Small intestine (tissue), 7 donors: ENCODE results near the gene LEFTY1. TPM values are rescaled to one million over a fixed set of nuclear protein-coding genes. Genes with fewer than 3 reads are reported as not detected.
A peak's percentile ranks its signal among the peaks of the same experiment; 100 is the strongest.
"Not testable (repeated sequence)": the region's sequence is repeated elsewhere in the genome, so short reads cannot be mapped to it uniquely, and the experiment has no call there.

Source experiments
- DNase-seq, 2 donors: peaks; one replicate each; pipeline versions ENCODE4 v3.0.0 to v3.0.0-alpha.2; 2013
- FAIRE-seq: peaks from 2 replicates; lab custom pipeline; 2012; peaks lifted over from hg19 to GRCh38; lab: Jason Lieb, UNC
- H3K27ac ChIP-seq, 3 donors: one replicate each; pipeline ENCODE4 v1.5.1; 2013; ENCODE audit warnings: low read length in 2 of 3, mild to moderate bottlenecking in 2 of 3, control low read depth in 1 of 3, inconsistent platforms in 1 of 3, low read depth in 1 of 3, moderate library complexity in 1 of 3
- H3K27me3 ChIP-seq, 3 donors: one replicate each; pipeline ENCODE4 v1.6.1; 2013; ENCODE audit warnings: low read length in 3 of 3, inconsistent platforms in 1 of 3; ENCODE audit not compliant: control insufficient read depth in 3 of 3, insufficient read depth in 3 of 3
- H3K36me3 ChIP-seq, 3 donors: one replicate each; pipeline ENCODE4 v1.6.1; 2013; ENCODE audit warnings: low read length in 3 of 3, inconsistent platforms in 1 of 3, low read depth in 1 of 3, mild to moderate bottlenecking in 1 of 3, moderate library complexity in 1 of 3; ENCODE audit not compliant: control insufficient read depth in 3 of 3, insufficient read depth in 2 of 3
- H3K4me1 ChIP-seq, 3 donors: one replicate each; pipeline ENCODE4 v1.6.1; 2013; ENCODE audit warnings: low read length in 2 of 3, inconsistent platforms in 1 of 3, low read depth in 1 of 3, mild to moderate bottlenecking in 1 of 3, moderate library complexity in 1 of 3; ENCODE audit not compliant: control insufficient read depth in 3 of 3, insufficient read depth in 2 of 3
- H3K4me3 ChIP-seq, 3 donors: one replicate each; pipeline ENCODE4 v1.5.1; 2013; ENCODE audit warnings: low read length in 3 of 3, control low read depth in 1 of 3, inconsistent platforms in 1 of 3, low read depth in 1 of 3, mild to moderate bottlenecking in 1 of 3, moderate library complexity in 1 of 3
- H3K9me3 ChIP-seq, 2 donors: one replicate each; pipeline ENCODE4 v1.6.1; 2013; ENCODE audit warnings: low read depth in 1 of 2, low read length in 1 of 2; ENCODE audit not compliant: control insufficient read depth in 2 of 2, insufficient read depth in 1 of 2
- WGBS, 3 donors: extraction: QIAGEN DNeasy Blood & Tissue Kit; methylation state at CpG; one replicate each; pipeline ENCODE4 v1.1.7; 2013; 5-methylcytosine and 5-hydroxymethylcytosine counted together
- polyA plus RNA-seq, 4 donors: library from polyadenylated mRNA; stranded (reverse) in 3 of 4; unstranded in 1 of 4; fragments of 200-250 nt in 3 of 4; fragments of 120-200 nt in 1 of 4; gene quantifications; one replicate each; pipeline versions ENCODE4 v1.2.1 to v1.2.3, GENCODE V29; 2013
- donor health status: healthy with polysubstance abuse.
- donor health status: control.
- donor health status: control.
- donor health status: Bipolar disorder and iron deficiency.
- donor health status: healthy.

LEFTY1 gene
- polyA plus RNA-seq, 4 donors = 0.19 to 0.58 TPM; not detected in 2

DNA sequence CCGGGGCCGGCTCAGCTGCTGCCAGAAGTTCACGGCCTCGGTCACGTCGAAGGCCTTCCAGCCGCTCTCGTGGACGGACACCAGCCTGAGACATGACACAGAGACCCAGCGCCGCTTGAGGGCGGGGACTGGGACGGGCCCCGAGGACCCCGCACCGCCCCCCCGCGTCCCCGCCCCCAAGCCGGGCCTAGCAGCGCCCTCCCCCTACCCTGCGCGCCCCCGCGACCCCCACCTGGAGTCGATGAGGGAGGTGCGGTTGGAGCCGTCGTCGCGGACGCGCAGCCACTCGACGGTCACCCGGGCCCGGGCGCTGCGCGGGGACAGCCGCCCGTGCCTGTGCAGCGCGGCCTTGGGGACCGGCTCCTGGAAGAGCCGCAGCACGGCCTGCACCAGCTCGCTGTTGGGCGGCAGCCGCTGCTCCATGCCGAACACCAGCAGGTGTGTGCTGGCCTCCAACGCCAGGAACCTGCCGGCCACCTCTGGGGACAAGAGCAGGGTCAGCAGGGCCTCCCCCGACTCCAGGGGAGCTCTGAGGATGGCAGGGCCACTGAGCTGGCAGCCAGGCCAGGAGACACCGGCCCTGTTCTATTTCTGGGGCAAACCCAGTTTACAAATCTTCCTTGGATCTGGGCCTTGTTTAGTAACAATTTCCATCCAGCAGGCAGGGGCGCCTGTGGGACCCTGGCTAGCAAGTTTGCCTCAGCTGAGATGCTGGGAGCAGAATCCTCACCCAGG is 1.2 kb downstream of the LEFTY1 start:
- not testable (repeated sequence) for H3K4me3 ChIP-seq, FAIRE-seq, H3K9me3 ChIP-seq, DNase-seq, H3K27me3 ChIP-seq, H3K27ac ChIP-seq, H3K36me3 ChIP-seq
- WGBS, 3 donors = 51 to 85% (median 79%) methylated on average over 2 to 53 of the region's 56 CpGs
- H3K4me1 ChIP-seq = peaks cover 0 to 34% (median 5%) of the 10 kb centered on the region in 3 donors

GRCh38 chr1:225887030-225887314 is 2.0 kb downstream of the LEFTY1 start:
- WGBS, 3 donors = 92% methylated on average over 7 of the region's 7 CpGs
- no peak for FAIRE-seq
- no peaks in the 10 kb centered on the region for H3K9me3 ChIP-seq
- no peak for DNase-seq
- no peak overlapping the region for H3K4me3 ChIP-seq
- H3K36me3 ChIP-seq = peaks cover 0 to 2% (median 0%) of the 10 kb centered on the region in 3 donors
- H3K4me1 ChIP-seq = peaks cover 0 to 34% (median 5%) of the 10 kb centered on the region in 3 donors
- H3K27me3 ChIP-seq = no peaks in the 10 kb centered on the region
- H3K27ac ChIP-seq = no peak overlapping the region

- no peaks in the 10 kb centered on the region for H3K27me3 ChIP-seq
- H3K4me3 ChIP-seq = no peak overlapping the region
- no peak overlapping the region for H3K27ac ChIP-seq
- FAIRE-seq = no peak
- H3K4me1 ChIP-seq = peaks cover 0 to 35% (median 5%) of the 10 kb centered on the region in 3 donors
- H3K36me3 ChIP-seq = peaks cover 0 to 2% (median 0%) of the 10 kb centered on the region in 3 donors
- no peaks in the 10 kb centered on the region for H3K9me3 ChIP-seq
- WGBS, 3 donors = 90 to 94% (median 94%) methylated on average over 19 of the region's 19 CpGs
- DNase-seq = peak; percentile 54 to 75
These were observed 2.6 kb downstream of the LEFTY1 start for GRCh38 chr1:225886159-225887029.

GRCh38 chr1:225885336-225885735 is 3.6 kb downstream of the LEFTY1 start:
- Histone ChIP-seq H3K36me3 (peaks cover 0 to 2% (median 0%) of the 10 kb centered on the region in 3 donors), H3K27ac (no peak overlapping the region), H3K27me3 (no peaks in the 10 kb centered on the region), H3K9me3 (no peaks in the 10 kb centered on the region), H3K4me3 (no peak overlapping the region), H3K4me1 (peaks cover 3 to 37% (median 6%) of the 10 kb centered on the region in 3 donors)
- no peak for FAIRE-seq
- WGBS, 3 donors = 91 to 95% (median 93%) methylated on average over 6 of the region's 6 CpGs
- no peak for DNase-seq

DNA sequence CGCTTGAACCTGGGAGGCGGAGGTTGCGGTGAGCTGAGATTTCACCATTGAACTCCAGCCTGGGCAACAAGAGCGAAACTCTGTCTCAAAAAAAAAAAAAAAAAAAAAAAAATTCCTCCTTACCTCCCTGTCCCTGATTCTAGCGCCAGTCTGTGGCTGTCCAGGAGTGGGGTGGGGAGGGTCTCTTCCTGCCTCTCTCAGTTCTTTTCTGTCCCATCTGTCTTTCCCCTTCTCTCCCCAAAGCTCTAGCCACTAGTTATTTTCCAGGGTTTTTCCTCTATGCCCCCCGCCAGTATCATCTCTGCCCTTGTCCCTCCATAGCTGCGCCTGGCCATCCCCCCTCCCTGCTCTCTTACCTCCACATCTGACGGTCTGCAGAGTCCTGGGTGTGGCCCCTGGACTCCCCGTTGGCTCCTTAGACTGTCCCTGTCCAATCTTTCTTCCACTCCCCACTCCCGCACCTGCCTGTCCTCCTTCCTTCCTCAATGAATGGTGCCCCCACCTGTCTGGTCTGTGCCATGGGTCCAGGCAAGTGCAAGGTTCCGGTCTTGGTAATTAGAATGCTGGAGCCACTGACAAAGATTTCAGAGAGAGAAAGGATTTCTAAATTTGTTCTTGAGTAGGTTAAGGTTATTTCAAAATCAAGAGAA is 5.2 kb downstream of the LEFTY1 start:
- Histone ChIP-seq H3K4me3 (peak overlapping the region in 1 of 3 donors; percentile 98), H3K27ac (peak overlapping the region in 1 of 3 donors; percentile 7), H3K36me3 (peaks cover 0 to 18% (median 0%) of the 10 kb centered on the region in 3 donors), H3K27me3 (no peaks in the 10 kb centered on the region), H3K9me3 (no peaks in the 10 kb centered on the region), H3K4me1 (peaks cover 3 to 37% (median 14%) of the 10 kb centered on the region in 3 donors)
- WGBS, 3 donors = 38 to 75% (median 57%) methylated on average over 9 to 10 of the region's 11 CpGs
- FAIRE-seq (no peak), DNase-seq (peak; percentile 21 to 60)

GRCh38 chr1:225882694-225883615 is 6.0 kb downstream of the LEFTY1 start:
- FAIRE-seq (no peak), DNase-seq (peak; percentile 50 to 73)
- Histone ChIP-seq H3K27ac (peak overlapping the region; percentile 87 to 99 (median 97)), H3K4me3 (peak overlapping the region; percentile 81 to 98 (median 88)), H3K4me1 (peaks cover 3 to 45% (median 22%) of the 10 kb centered on the region in 3 donors), H3K27me3 (no peaks in the 10 kb centered on the region), H3K9me3 (no peaks in the 10 kb centered on the region), H3K36me3 (peaks cover 0 to 24% (median 0%) of the 10 kb centered on the region in 3 donors)
- WGBS, 3 donors = 2 to 5% (median 5%) methylated on average over 44 to 63 of the region's 63 CpGs

- no peak for FAIRE-seq
These were observed 6.8 kb downstream of the LEFTY1 start, which contains the start of gene TMEM63A for GRCh38 chr1:225881959-225882693. Gene TMEM63A (minus strand): TSS chr1:225882380. CDS start chr1:225877580, 4,800 bp downstream.

More at GRCh38 chr1:225881959-225882693, 6.8 kb downstream of the LEFTY1 start, which contains the start of gene TMEM63A:
- peak within 1 kb of the TSS; percentile 87 to 99 (median 97) for H3K27ac ChIP-seq
- 0 to 1% (median 1%) methylated on average over 48 to 64 of the region's 64 CpGs for WGBS, 3 donors
- peak within 1 kb of the TSS; percentile 81 to 98 (median 88) for H3K4me3 ChIP-seq
- no peaks in the 10 kb centered on the region for H3K9me3 ChIP-seq
- peaks cover 5 to 53% (median 24%) of the 10 kb centered on the region in 3 donors for H3K4me1 ChIP-seq
- peaks cover 0 to 32% (median 0%) of the 10 kb centered on the region in 3 donors for H3K36me3 ChIP-seq
- peak; percentile 79 to 93 for DNase-seq
- no peaks in the 10 kb centered on the region for H3K27me3 ChIP-seq
